ENCODE measurements around the gene NR2E3.

DNA sequence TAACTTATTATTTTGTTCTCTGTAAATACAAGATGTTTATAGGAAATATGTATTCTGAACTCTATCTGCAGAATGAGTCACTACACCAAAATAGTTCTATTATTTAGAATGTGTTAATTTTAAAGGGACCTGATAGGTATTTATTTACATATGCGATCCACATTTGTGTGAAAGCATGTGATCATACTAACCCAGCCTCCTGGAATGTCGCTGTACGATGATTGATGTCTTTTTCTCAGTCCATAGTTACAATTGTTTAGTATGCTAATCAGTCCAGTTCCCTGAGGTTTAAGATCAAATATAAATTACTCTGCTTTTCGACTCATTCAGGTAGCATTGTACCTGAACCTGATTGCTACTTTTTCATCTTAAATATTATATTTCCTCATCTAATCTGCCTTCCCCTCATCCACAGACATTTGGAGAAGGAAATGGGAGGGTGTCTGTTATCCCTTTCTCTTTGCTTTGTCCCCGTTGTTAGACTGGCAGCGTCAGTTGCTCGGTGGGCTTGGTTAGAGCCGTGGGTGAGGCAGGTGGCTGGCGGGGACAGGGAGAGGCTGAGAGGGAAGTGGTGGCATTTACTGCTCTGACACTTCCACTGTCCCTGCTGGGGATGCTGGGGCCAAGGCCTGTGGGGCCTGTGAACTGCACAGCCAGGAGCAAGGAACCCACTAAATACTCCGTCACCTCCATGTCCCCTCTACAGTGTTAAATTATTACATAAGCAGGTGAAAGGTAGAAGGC lies 27.8 kb upstream of the NR2E3 start:
- TF ChIP-seq EZH2 (IDR thresholded peaks at IDR 0.05; ENCODE audit: insufficient read depth, poor library complexity, severe bottlenecking): no peak
- TF ChIP-seq EZH2phosphoT487 (IDR thresholded peaks at IDR 0.05; ENCODE audit: insufficient read depth, low read depth): no peak
